ENCODE measurements around the gene IL1R2. TPM values are rescaled to one million over a fixed set of nuclear protein-coding genes. Genes with fewer than 3 reads are reported as not detected.
A peak's percentile ranks its signal among the peaks of the same experiment; 100 is the strongest.

The IL1R2 gene
- total and polyA plus RNA-seq, 9 donors, result 0.06 to 1.0 (median 0.18) TPM; not detected in 3

GRCh38 chr2:102049756-102050443 lies 58.1 kb downstream of the IL1R2 start:
- DNase-seq, result peak; percentile 82
- Histone ChIP-seq H3K36me3 (ENCODE audit: control insufficient read depth, insufficient read depth, low read length) (no peaks in the 10 kb centered on the region), H3K27me3 (ENCODE audit: control insufficient read depth, insufficient read depth, low read length) (peaks cover 13% of the 10 kb centered on the region), H3K4me3 (ENCODE audit: low read length) (no peak overlapping the region), H3K27ac (ENCODE audit: low read length) (peak overlapping the region; percentile 86), H3K4me1 (ENCODE audit: control insufficient read depth, insufficient read depth, low read length) (peaks cover 29% of the 10 kb centered on the region), H3K9me3 (replicated peaks; ENCODE audit: control insufficient read depth, low read depth, low read length) (no peaks in the 10 kb centered on the region)
- 22% methylated on average over 9 of the region's 10 CpGs for WGBS (ENCODE audit: insufficient coverage)

DNA sequence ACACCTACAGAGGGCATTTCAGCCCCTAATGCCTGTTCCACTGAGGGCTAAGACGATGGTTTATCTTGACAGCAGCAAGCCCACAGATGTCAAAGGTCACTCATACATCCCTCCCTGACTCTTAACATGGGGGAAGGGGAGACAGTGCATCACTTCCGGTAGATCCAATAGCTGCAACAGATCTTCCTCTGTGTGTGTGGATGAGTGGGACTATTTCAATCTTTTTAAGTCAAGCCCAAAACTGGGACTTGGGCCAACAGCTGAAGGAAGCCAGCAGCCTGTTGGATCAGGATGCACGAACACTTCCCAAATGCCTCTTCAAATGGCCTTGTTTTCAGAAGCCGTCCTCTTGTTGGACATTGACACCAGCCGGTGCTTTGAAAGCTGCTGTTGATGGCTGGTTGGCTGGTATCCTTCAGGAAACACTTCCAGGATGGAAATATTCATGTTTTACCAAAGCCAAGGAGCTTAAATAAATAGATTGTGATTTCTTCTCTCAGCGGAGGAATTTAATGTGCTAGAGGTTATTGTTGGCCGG lies 59.2 kb downstream of the IL1R2 start:
- Histone ChIP-seq H3K36me3 (ENCODE audit: control insufficient read depth, insufficient read depth, low read length) (no peaks in the 10 kb centered on the region), H3K9me3 (replicated peaks; ENCODE audit: control insufficient read depth, low read depth, low read length) (no peaks in the 10 kb centered on the region), H3K27me3 (ENCODE audit: control insufficient read depth, insufficient read depth, low read length) (peaks cover 7% of the 10 kb centered on the region), H3K4me1 (ENCODE audit: control insufficient read depth, insufficient read depth, low read length) (peaks cover 29% of the 10 kb centered on the region), H3K27ac (ENCODE audit: low read length) (peak overlapping the region; percentile 86), H3K4me3 (ENCODE audit: low read length) (no peak overlapping the region)
- DNase-seq, result peak; percentile 98
- 0% methylated on average over 1 of the region's 7 CpGs for WGBS (ENCODE audit: insufficient coverage)

DNA sequence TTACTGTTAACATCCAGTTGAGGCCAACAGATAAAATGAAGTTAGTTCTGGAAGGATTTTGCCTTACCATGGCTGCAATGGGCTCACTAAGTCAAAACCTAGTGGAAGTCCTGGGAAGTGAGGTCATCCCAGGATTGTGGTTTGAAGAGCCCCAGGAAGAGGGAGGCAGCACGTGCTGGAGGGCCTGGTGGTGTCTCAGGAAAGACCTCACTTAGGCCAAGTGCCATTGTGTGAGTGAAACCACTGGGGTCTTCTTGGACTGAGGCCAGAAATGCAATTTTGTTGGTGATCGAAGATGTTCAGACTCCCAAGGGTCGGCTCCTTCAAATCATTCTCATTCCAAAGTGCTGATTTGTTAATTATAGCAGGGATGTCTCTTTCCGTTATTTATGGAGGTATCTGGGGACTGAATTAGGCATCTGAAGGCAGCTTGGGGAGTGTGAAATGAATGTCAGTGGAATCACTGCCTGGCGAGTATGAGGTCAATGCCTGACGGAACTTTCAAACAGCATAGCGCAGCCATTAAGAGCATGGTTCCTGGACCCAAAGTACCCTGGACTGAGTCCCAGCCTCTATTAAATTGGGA lies 60.0 kb downstream of the IL1R2 start:
- 38% methylated on average over 4 of the region's 7 CpGs for WGBS (ENCODE audit: insufficient coverage)
- peak; percentile 91 for DNase-seq
- Histone ChIP-seq H3K36me3 (ENCODE audit: control insufficient read depth, insufficient read depth, low read length) (no peaks in the 10 kb centered on the region), H3K9me3 (replicated peaks; ENCODE audit: control insufficient read depth, low read depth, low read length) (no peaks in the 10 kb centered on the region), H3K4me1 (ENCODE audit: control insufficient read depth, insufficient read depth, low read length) (peaks cover 29% of the 10 kb centered on the region), H3K27ac (ENCODE audit: low read length) (peak overlapping the region; percentile 86), H3K27me3 (ENCODE audit: control insufficient read depth, insufficient read depth, low read length) (peaks cover 3% of the 10 kb centered on the region), H3K4me3 (ENCODE audit: low read length) (no peak overlapping the region)

DNA sequence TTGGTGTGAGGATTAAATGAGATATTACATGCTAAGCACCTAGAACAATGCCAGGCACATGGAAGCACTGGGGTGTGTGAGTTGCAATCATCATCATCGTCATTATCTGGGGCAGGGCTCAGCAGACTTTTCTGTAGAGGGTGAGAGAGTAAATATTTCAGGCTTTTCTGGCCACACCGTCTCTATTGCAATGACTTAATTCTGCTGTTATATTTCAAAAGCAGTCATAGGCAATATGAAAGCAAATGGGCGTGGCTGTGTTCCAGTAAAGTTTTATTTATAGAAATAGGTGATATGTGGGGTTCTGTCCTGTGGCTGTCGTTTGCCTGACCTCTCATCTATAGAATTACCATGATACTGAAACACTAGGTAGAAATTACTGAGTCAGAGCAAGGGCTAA lies 60.6 kb downstream of the IL1R2 start:
- Histone ChIP-seq H3K4me3 (ENCODE audit: low read length) (no peak overlapping the region), H3K27me3 (ENCODE audit: control insufficient read depth, insufficient read depth, low read length) (peaks cover 3% of the 10 kb centered on the region), H3K9me3 (replicated peaks; ENCODE audit: control insufficient read depth, low read depth, low read length) (no peaks in the 10 kb centered on the region), H3K4me1 (ENCODE audit: control insufficient read depth, insufficient read depth, low read length) (peaks cover 29% of the 10 kb centered on the region), H3K27ac (ENCODE audit: low read length) (peak overlapping the region; percentile 86), H3K36me3 (ENCODE audit: control insufficient read depth, insufficient read depth, low read length) (no peaks in the 10 kb centered on the region)
- 50% methylated on average over 2 of the region's 4 CpGs for WGBS (ENCODE audit: insufficient coverage)
- peak; percentile 58 for DNase-seq

DNA sequence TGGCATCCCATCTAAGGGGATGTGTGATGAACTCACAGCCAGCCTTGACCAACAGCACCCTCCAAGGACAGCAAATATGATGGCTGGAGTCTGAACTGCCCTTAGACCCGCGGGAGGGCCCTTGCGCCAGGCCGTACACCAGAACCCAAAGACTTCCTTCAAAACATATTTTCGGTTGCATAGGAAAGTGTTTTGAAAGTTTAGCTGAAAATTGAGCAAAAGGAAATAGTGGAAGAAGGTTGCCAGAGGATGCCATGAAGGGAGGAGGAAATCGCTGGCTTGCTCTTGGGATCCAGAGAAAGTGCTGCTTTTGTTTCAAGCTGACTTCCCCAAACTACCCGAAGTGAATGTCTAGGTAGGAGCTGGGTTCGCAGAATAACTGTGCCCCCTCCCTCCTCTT lies 61.3 kb downstream of the IL1R2 start:
- WGBS (ENCODE audit: insufficient coverage), result 100% methylated on average over 1 of the region's 8 CpGs
- no peak overlapping the region for H3K4me3 ChIP-seq (ENCODE audit: low read length)
- H3K27me3 ChIP-seq (ENCODE audit: control insufficient read depth, insufficient read depth, low read length), result peaks cover 3% of the 10 kb centered on the region
- no peaks in the 10 kb centered on the region for H3K36me3 ChIP-seq (ENCODE audit: control insufficient read depth, insufficient read depth, low read length)
- H3K27ac ChIP-seq (ENCODE audit: low read length), result no peak overlapping the region
- no peaks in the 10 kb centered on the region for H3K9me3 ChIP-seq (replicated peaks; ENCODE audit: control insufficient read depth, low read depth, low read length)
- DNase-seq, result no peak
- H3K4me1 ChIP-seq (ENCODE audit: control insufficient read depth, insufficient read depth, low read length), result peaks cover 29% of the 10 kb centered on the region

GRCh38 chr2:102055346-102055990 lies 63.7 kb downstream of the IL1R2 start:
- H3K9me3 ChIP-seq (replicated peaks; ENCODE audit: control insufficient read depth, low read depth, low read length), result no peaks in the 10 kb centered on the region
- peak; percentile 64 for DNase-seq
- H3K4me1 ChIP-seq (ENCODE audit: control insufficient read depth, insufficient read depth, low read length), result peaks cover 17% of the 10 kb centered on the region
- no peak overlapping the region for H3K4me3 ChIP-seq (ENCODE audit: low read length)
- H3K27me3 ChIP-seq (ENCODE audit: control insufficient read depth, insufficient read depth, low read length), result peaks cover 3% of the 10 kb centered on the region
- no peak overlapping the region for H3K27ac ChIP-seq (ENCODE audit: low read length)
- no peaks in the 10 kb centered on the region for H3K36me3 ChIP-seq (ENCODE audit: control insufficient read depth, insufficient read depth, low read length)
- 95% methylated on average over 3 of the region's 5 CpGs for WGBS (ENCODE audit: insufficient coverage)

- Histone ChIP-seq H3K27ac (ENCODE audit: low read length) (no peak overlapping the region), H3K4me1 (ENCODE audit: control insufficient read depth, insufficient read depth, low read length) (peaks cover 14% of the 10 kb centered on the region), H3K4me3 (ENCODE audit: low read length) (no peak overlapping the region), H3K9me3 (replicated peaks; ENCODE audit: control insufficient read depth, low read depth, low read length) (no peaks in the 10 kb centered on the region), H3K27me3 (ENCODE audit: control insufficient read depth, insufficient read depth, low read length) (peaks cover 3% of the 10 kb centered on the region), H3K36me3 (ENCODE audit: control insufficient read depth, insufficient read depth, low read length) (no peaks in the 10 kb centered on the region)
- 100% methylated on average over 1 of the region's 3 CpGs for WGBS (ENCODE audit: insufficient coverage)
- no peak for DNase-seq
Observed at GRCh38 chr2:102056079-102056581, 64.4 kb downstream of the IL1R2 start.

DNA sequence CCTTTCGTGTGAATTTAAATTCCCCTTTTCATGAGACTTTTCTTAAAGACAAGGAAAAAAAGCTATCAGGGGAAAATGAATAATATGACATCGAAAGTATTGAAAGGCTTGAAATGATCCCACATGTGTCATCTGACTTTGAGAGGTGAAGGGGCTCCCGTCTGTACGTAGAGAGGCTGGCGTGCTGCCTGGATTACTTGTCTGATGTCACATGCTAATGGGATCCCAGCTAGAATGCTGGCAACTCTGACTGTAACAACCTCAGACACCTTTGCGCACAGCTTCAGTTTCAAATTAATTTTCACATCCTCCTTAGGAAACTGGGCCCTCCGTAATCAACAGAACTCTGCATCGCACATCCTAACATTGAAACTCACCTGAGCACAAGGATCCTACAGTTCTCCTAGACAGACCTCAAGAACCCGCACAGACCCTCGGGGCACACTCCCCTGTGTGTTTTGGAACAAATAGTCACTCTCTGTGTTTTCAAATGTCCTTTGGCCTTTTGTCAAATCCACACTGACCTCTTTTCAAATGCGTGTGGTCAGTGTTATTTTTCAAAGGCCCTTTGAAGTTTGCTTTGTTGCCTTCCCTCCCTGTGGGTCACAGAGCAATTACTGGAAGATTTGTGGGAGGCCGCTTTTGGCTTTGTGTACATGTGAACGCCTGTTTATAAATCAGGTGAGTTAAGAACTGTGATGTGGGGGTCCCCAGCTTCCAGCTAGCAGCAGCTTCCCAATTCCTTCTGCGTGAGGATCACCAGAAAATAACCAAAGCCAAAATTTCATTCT lies 65.9 kb downstream of the IL1R2 start:
- WGBS (ENCODE audit: insufficient coverage), result 38% methylated on average over 7 of the region's 14 CpGs
- Histone ChIP-seq H3K9me3 (replicated peaks; ENCODE audit: control insufficient read depth, low read depth, low read length) (no peaks in the 10 kb centered on the region), H3K36me3 (ENCODE audit: control insufficient read depth, insufficient read depth, low read length) (no peaks in the 10 kb centered on the region), H3K4me1 (ENCODE audit: control insufficient read depth, insufficient read depth, low read length) (peaks cover 19% of the 10 kb centered on the region), H3K27ac (ENCODE audit: low read length) (no peak overlapping the region), H3K4me3 (ENCODE audit: low read length) (no peak overlapping the region), H3K27me3 (ENCODE audit: control insufficient read depth, insufficient read depth, low read length) (peaks cover 5% of the 10 kb centered on the region)
- peak; percentile 51 for DNase-seq

DNA sequence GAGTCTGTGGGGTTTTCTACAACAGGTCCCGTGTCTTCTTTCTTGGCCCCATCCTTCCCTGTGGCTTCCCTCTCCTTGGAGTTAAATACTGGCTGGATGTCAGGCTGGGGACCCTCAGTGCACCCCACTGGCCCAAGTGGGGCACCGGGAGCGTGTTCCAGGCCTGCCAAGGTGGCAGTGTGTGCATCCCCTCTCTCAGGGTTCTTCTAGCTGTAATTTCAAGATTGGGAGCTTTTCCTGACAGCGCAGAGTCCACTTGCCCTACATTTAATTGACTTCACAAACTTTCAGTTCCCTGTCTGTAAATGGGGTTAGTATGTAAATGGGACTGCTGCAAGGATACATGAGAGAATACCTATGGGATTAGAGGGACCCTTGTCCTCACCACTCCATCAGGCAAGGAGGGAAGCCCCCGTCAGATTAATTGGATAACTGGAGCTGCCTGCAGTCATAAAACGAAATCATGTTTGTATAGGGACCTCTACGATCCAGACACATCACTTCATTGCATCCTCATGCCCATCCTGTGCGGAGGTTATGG lies 66.6 kb downstream of the IL1R2 start:
- Histone ChIP-seq H3K27ac (ENCODE audit: low read length) (no peak overlapping the region), H3K27me3 (ENCODE audit: control insufficient read depth, insufficient read depth, low read length) (peaks cover 2% of the 10 kb centered on the region), H3K4me1 (ENCODE audit: control insufficient read depth, insufficient read depth, low read length) (peaks cover 23% of the 10 kb centered on the region)

More for the DNA sequence above, 66.6 kb downstream of the IL1R2 start:
- Histone ChIP-seq H3K36me3 (ENCODE audit: control insufficient read depth, insufficient read depth, low read length) (no peaks in the 10 kb centered on the region), H3K9me3 (replicated peaks; ENCODE audit: control insufficient read depth, low read depth, low read length) (no peaks in the 10 kb centered on the region), H3K4me3 (ENCODE audit: low read length) (no peak overlapping the region)
- DNase-seq, result no peak
- WGBS (ENCODE audit: insufficient coverage), result 80% methylated on average over 2 of the region's 8 CpGs

Measured in muscle of leg (tissue), 11 donors.